GM19397 (cell line): ENCODE results near the gene ANTKMT.

Experiments
- ATAC-seq: cut with Tn5 transposase; IDR thresholded peaks from one replicate; pipeline ENCODE4 v1.9.1; 2021; ENCODE audit warnings: mild to moderate bottlenecking, moderate library complexity; ENCODE audit not compliant: unreplicated experiment

Gene ANTKMT

GRCh38 chr16:695355-696089, 25.4 kb upstream of the ANTKMT start:
- no peak for ATAC-seq

DNA sequence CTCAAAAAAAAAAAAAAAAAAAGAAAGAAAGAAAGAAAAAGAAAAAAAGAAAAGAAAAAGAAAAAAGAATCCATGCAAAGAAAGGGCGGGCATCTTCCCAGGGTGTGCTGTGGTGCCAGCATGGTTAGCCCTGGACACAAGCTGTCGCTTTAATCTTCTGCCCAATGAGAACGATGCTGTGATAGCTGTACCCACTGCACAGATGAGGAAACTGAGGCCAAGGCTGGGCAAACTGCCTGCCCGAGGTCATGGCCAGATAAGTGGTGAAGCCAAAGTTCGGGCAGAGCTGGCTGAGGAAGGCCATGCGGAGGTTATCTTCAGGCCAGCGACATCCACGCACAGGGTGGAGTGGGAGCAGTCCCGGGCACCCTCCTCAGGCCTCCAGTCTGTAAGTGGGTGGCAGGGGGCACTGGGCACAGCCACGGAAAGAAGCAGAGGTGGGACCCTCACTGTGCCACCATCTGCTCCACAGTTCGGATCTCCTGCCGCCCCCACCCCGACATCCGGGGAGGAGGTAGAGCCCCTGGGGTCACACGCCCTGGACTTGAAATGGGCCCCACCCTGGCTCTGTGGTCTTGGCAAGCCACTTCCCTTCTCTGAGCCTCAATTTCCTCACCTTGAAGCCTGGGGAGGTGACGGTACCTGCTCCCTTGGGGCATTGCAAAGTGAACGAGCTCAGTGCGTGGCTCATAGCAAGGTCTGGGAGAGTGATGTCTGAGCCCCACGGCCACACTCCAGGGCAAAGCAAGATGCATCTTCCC, 21.9 kb upstream of the ANTKMT start:
- ATAC-seq = no peak

- ATAC-seq = no peak
Observed at GRCh38 chr16:700684-701584, 20.0 kb upstream of the ANTKMT start.

GRCh38 chr16:702341-702740, 18.6 kb upstream of the ANTKMT start:
- no peak for ATAC-seq

DNA sequence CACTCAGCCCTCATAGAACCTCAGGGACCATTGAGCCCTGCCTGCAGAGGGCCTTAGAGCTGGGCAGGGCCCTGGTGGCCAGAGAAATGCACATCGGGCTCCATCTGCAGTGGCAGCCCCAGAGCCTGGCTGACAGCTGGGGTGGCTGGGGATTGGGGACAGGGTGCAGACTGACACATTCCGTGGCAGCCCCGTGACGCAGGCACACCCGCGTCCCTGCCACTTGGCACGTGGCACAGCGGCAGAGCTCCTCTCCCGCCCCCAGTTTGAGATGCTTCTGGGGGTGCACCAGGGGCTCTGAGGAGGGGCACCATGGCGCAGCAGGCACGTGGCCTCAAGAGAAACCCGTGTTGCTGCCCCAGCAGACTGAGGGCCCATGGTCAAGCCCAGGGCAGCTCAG, 17.5 kb upstream of the ANTKMT start:
- no peak for ATAC-seq

GRCh38 chr16:704047-704446, 16.9 kb upstream of the ANTKMT start:
- ATAC-seq = no peak

GRCh38 chr16:704552-705380, 16.2 kb upstream of the ANTKMT start:
- ATAC-seq = no peak

GRCh38 chr16:705431-706188, 15.3 kb upstream of the ANTKMT start, which contains the start of gene FBXL16:
FBXL16 (minus strand) TSS chr16:705801; CDS start chr16:697405, 8,396 bp downstream.
- ATAC-seq = no peak

DNA sequence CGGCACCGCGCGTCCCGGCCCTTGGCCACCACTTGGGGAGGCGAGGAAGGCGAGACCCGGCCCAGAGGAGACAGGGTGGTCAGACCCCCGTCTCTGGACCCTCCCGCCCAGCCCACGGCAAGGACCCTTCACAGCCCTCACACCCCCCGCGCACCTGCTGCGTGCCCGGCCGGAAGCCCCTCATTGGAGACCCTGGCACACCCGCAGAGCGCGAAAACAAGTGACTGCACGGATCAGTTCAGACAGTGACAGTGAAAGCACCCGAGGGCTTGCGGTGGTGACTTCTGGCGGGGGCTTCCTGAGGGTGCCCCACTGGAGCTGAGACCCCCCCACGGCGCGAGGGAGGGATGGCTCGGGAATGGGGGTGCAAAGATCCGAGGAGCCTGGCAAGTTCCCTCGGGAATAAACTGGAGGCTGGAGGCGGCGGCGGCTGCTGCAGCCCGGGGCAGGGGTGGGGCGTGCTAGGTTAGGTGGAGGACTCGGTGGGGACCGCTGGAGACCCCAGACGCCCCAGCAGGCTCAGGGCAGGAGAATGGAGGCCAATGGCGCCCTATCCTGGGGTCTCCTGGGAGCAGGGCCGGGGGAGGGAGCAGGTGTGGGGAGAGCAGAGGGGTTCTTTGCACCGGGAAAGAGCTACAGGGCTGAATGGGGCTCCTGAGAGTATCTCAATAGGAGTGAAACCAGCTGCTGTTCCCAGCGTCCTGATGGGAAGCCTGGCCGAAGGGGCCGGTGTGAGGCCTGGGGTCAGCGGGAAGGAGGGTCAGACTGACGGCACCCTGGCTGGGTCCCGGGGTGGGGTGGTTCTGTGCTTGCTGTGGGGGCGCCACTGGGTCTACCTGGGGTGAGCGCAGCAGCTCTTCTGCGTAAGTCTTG, 14.5 kb upstream of the ANTKMT start:
- no peak for ATAC-seq

DNA sequence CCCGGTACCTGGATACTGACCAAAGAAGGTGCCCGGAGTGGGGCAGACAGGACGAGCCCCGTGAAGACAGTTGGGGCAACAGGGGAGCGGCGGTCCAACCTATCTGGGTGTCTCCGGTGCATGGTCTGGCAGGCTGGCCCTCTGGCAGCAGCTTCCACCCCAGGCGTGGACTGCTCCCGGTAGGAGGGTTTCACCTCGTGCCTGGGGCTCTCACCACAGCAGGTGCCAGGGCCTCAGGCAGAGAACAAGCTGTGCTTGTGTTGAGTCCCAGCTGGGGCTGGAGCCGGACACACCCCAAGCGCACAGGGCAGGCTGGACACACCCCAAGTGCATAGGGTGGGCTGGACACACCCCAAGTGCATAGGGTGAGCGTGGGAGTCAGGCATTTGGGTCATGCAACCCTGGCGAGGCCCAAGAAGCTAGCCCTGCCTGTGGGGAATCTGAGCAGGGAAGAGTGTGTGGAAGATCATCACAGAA, 13.8 kb upstream of the ANTKMT start:
- no peak for ATAC-seq

- ATAC-seq = no peak
Observed at GRCh38 chr16:708019-708418, 12.9 kb upstream of the ANTKMT start.

DNA sequence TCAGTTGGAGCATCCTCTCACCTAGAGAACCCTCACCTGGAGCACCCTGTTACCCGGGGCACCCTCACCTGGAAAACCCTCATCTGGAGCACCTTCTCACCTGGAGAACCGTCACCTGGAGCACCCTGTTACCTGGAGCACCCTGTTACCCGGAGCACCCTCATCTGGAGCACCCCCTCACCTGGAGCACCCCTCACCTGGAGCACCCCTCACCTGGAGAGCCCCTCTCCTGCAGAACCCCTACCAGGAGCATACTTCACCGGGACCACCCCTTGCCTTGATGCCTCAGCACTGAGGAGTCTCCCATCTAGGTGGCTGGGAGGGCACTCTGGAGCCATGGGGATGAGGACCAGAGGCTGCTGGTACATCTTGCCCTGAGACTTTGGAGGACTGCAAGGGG, 12.0 kb upstream of the ANTKMT start:
- ATAC-seq = no peak

GRCh38 chr16:709566-710499, 11.1 kb upstream of the ANTKMT start:
- no peak for ATAC-seq

GRCh38 chr16:710500-711075, 10.4 kb upstream of the ANTKMT start:
- no peak for ATAC-seq

DNA sequence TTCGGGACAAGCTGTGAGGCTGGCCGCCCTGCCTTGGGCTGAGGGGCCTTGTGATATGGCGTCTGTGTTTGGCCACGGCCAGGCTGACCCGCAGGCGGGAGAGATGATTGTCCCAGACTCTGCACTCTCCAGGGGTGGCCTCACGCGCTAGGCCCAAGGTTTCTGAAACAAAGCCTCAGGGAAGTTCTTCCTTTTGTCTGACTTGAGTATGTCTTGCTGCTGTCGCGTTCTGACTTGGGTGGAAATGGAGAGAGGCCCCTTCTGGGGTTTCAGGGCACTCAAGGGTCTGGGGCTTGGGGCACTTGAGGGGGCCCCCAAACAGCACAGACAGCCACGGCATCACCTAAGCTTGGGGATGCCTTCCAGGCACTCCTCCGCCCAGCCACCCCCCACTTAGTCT, 9.9 kb upstream of the ANTKMT start:
- no peak for ATAC-seq

DNA sequence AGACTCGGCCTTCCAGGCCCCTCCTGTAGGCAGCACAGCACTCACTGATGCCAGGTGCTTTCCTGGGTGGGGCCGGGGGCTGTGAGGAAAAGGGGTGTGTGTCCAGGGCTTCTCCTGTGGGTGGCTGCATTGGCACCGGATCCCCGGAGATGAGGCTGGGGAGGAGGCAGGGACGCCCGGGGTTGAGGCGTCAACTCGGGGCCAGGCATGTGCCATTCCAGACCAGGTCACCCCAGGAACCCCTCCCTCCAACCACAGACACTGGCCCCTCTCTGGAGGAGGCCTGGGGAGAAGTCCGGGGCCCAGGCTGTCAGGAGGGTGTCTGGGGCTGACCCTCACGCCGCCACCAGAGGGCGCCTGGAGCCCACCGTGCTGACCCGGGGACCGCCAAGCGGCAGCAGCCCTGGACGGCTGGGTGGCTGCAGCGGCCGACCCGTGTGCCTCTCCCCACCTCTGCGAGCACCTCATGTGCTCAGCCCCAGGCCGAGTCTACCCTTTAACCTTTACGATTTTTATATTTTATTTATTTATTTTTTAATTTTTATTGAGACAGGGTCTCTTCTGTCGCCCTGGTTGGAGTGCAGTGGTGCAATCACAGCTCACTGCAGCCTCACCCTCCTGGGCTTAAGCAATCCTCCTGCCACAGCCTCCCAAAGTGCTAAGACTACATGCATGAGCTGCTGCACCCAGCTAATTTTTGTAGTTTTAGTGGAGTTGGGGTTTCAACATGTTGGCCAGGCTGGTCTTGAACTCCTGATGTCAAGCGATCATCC, 9.2 kb upstream of the ANTKMT start:
- no peak for ATAC-seq
